ENCODE measurements around the gene SGK1.

GRCh38 chr6:134173366-134173725 lies 144.6 kb downstream of the SGK1 start:
- TF ChIP-seq FOXK1 (CRISPR knock-in tag; IDR thresholded peaks at IDR 0.05) (no peak), TP53 (CRISPR knock-in tag; IDR thresholded peaks at IDR 0.05) (no peak), CTCF (IDR thresholded peaks at IDR 0.05) (no peak), SP1 (CRISPR knock-in tag; conservative IDR thresholded peaks at IDR 0.05) (no peak), CREB1 (CRISPR knock-in tag; IDR thresholded peaks at IDR 0.05) (no peak), ZBTB21 (CRISPR knock-in tag; IDR thresholded peaks at IDR 0.05; ENCODE audit: borderline replicate concordance) (no peak), USF2 (CRISPR knock-in tag; IDR thresholded peaks at IDR 0.05) (no peak), MYBL2 (CRISPR knock-in tag; IDR thresholded peaks at IDR 0.05) (no peak), ZNF232 (CRISPR knock-in tag; IDR thresholded peaks at IDR 0.05) (no peak)
- TF ChIP-seq, protein P1, sequence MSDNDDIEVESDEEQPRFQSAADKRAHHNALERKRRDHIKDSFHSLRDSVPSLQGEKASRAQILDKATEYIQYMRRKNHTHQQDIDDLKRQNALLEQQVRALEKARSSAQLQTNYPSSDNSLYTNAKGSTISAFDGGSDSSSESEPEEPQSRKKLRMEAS (CRISPR knock-in tag; IDR thresholded peaks at IDR 0.05) = no peak
